Daoy (cell line): ENCODE measurements around the gene NQO2. TPM values are rescaled to one million over a fixed set of nuclear protein-coding genes. Genes with fewer than 3 reads are reported as not detected.

Source experiments
- DNase-seq: peaks from one replicate; pipeline ENCODE4 v3.0.0-alpha.2; 2015; ENCODE audit warnings: low read depth
- total RNA-seq: library from RNA; depleted of rRNA; stranded (reverse); fragments of >200 nt; shearing (Covaris generic); gene quantifications from 2 replicates; pipeline ENCODE4 v1.2.3, GENCODE V29; 2014; rRNA removed

Gene NQO2, protein sequence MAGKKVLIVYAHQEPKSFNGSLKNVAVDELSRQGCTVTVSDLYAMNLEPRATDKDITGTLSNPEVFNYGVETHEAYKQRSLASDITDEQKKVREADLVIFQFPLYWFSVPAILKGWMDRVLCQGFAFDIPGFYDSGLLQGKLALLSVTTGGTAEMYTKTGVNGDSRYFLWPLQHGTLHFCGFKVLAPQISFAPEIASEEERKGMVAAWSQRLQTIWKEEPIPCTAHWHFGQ
- total RNA-seq, result 8.5 and 17.5 TPM in 2 replicates

DNA sequence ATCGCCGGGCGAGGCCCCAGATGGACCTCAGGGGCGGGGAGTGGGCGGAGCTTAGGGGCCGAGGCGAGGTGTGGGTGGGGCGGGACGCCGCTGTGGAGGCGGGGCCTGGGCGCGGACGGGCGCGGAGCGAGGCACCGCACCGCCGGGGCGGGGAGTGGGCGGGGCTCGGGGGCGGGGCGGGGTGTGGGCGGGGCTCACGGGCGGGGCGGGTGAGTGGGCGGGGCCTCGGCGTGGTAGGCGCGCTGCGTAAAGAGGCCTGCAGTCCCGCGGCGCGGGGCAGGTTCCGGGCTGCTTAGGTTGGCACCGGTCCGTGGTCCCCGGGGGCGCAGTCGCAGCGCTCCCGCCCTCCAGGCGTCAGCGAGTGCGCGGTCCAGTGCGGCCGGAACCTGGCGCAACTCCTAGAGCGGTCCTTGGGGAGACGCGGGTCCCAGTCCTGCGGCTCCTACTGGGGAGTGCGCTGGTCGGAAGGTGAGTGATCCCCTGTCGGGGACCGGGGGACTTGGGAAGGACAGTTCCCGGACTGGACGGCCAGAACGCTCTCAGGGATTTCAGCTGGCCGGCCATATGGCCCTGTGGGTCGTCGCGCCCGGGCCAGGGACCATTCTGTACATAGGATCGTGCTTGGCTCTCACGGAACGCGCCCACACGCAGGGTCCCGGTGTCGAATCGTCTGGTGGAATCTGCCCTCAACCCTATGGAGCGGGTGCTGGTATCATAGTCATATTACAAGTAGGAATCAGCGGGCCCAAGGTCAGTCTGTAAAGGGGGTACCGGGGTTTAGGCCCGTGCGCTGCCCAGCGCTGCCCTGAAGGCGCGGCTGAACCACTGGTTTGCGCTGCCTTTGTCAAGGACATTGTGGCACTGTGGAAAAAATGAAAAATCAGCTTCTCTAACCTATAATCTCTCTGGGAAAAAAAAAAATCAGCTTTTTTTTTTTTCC lies at the start of gene NQO2:
NQO2 (plus strand) TSS at position 277 of the 940 bp plus-strand sequence. CDS start 6,659 bp downstream, outside the sequence.
- peak; percentile 95 for DNase-seq

- DNase-seq, result no peak
These were observed 49.0 kb upstream of the NQO2 start for GRCh38 chr6:2950713-2951112.

DNA sequence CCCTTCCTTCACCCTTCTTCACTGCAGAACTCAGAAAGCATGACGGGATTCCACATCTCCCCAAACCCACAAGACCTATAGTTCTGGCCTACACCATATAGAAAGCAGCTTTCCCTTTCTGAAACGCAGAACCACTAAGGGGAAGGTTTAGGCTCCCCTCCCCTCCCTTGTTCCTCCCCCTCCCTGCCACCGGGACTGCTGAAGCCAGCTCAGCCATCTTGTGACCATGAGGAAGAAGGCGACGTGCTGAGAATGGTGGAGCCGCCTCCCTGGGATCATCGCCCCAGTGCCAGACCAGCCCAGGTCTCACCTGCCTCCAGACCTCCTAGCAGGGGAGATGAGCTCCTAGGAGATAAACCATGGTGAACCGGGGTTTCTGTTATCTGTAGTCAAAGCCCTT lies 48.0 kb upstream of the NQO2 start:
- DNase-seq, result no peak

DNA sequence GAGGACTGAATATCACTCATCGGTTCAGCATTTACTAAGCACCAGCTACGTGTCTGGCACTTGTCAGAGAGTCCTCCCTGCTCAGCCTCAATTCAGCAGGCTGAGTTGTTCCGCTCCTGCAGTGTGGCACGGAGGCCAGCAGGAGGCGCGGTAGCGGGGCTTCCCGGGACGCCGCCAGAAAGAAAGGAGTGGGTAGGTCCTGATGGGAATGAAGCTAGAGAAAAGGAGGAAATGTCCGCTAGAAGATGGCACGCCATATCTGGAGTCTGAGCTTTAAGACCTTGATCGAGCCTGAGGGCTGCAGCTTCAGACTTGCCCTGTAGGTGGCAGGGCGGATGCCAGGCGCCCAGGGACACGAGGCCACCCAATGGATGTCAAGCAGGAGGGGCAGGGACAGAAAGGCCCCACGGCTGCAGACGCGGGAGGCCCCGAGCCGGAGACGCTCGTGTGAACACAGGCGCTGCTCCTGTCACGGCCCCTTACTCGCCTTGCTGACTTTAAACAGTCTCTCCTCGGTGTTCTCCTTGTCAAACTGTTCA lies 47.1 kb upstream of the NQO2 start:
- peak; percentile 72 for DNase-seq

GRCh38 chr6:2953098-2953497 lies 46.6 kb upstream of the NQO2 start:
- DNase-seq, result no peak

DNA sequence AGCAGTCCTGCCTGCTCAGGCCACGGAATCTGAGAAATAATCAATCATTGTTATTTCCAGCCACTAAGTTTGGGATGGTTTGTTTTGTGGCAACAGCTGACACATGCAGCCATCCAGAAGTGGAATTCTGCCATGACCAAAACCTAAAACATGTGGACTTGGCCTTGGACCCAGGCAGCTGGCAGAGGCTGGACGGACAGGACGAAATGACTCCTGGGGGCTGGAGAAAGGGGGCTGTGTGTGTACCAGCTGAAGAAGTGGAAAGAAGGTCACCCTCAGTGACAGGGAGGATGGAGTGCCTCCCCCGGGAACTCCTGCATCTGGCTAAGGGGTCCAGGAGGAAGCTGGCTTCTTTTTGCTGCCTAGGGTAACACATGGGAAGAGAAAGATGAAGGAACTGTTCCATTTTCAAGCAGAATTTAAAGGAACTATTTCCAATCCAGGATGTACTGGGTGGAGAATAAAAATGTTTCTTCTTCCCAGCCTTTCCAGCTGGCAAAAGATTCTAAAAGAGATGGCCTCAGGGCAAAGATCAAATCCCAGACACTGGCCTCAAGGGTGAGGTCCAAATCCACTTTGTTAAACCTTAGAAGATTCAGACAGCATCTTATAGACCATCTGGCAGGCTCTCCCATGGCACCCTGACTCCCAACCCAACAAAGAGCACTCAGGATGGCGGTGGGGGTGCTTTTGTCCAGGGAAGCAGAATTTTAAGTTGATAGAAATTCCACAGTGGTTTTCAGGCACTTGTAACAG lies 42.6 kb upstream of the NQO2 start:
- no peak for DNase-seq

- no peak for DNase-seq
These were observed 41.9 kb upstream of the NQO2 start for GRCh38 chr6:2957696-2958330.

GRCh38 chr6:2958331-2958711 lies 41.4 kb upstream of the NQO2 start:
- DNase-seq, result no peak

- DNase-seq, result no peak
These were observed 40.9 kb upstream of the NQO2 start for GRCh38 chr6:2958776-2959175.

DNA sequence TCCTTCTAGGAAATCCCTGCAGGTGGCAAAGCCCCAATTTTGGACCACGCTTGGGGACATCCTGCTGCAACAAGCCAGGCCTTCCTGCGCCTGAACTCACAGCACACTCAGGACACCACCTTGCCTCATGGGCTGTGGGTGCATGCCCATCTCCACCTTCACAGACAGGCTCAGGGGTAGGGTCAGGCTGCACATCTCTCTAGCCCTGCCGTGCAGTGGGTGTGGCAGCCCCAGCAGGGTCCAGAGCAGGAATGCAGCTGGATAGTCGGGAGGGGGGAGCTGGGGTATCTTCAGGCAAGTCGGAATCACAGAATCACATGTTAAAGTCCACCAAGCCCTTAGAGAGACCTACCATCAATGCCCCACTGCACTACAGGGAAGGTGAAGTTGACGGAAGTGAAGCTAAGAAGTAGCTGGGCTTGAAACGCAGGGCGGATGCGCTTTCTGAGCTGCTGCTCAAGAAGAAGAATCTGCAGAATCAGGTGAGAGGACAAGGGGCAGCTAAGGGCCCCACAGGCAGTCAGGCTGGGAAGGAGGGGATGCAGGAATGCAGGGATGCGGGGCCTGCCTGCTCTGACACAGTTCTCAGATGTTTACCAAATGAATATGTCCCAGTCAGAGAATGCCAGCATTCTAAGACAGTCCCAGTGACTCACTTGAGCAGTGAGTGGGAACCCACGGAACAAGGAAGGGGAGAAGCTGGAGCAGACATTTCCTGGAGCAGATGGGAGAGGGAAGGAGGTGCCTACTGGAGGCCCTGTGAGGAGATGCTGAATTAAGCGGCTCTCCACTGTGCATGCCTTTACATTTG lies 39.6 kb upstream of the NQO2 start:
- peak; percentile 48 for DNase-seq

- no peak for DNase-seq
These were observed 38.8 kb upstream of the NQO2 start for GRCh38 chr6:2960935-2961334.

DNA sequence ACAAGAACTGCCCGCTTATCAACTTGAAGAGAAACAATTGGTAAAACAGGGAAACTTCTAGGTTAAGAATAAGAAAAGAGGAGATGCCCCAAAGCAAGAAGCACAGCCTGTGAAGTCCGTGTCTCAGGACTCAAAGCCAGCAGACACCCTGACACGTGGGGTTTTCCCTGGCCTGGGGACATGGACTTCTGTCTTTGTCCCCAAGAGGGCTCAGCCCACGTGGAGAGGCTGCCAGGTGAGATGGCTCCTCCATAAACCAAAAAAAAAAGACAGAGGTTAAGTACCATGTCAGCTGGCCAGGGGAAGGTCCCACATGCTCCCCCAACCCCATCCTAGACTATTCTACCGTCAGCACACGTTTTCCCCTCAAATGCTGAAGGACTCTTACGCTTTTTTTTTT lies 38.2 kb upstream of the NQO2 start:
- DNase-seq, result no peak

- no peak for DNase-seq
These were observed 37.7 kb upstream of the NQO2 start for GRCh38 chr6:2962004-2962403.

DNA sequence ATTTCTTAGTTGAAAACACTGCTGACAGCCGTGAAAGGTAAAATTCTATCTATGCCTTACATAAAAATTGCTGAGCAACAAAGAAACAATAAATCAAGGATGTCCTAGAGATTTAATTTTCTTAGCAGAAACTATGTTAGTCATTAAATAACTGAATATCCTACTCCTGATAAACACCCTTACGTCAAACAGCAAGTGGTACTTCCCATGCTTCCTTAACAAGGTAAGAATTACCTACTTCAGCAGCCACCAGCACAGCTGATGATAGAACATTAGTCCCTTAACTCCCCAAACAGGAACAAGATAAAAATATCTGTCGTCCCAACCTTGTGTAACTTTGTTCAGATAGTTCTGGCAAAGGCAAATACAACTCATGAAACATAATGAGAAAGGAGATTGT lies 37.1 kb upstream of the NQO2 start:
- DNase-seq, result no peak

DNA sequence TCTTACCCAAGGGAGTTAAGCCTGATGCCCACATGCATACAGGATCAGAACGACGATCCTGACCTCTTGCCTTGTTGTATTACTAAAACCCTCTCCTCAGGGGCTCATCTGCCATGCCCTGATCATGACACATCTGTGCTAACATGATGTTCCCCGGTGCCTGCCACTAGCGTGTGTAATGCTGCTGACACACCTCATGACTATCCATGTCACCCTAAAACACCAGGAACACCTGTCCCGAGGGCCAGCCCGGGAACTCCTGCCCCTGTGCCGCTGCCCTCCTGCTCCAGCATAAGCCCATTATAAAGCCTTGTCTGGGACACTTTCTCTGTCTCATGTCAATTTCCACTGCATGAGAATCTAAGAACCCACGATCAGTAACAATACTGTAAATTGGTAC lies 35.9 kb upstream of the NQO2 start:
- DNase-seq, result no peak

DNA sequence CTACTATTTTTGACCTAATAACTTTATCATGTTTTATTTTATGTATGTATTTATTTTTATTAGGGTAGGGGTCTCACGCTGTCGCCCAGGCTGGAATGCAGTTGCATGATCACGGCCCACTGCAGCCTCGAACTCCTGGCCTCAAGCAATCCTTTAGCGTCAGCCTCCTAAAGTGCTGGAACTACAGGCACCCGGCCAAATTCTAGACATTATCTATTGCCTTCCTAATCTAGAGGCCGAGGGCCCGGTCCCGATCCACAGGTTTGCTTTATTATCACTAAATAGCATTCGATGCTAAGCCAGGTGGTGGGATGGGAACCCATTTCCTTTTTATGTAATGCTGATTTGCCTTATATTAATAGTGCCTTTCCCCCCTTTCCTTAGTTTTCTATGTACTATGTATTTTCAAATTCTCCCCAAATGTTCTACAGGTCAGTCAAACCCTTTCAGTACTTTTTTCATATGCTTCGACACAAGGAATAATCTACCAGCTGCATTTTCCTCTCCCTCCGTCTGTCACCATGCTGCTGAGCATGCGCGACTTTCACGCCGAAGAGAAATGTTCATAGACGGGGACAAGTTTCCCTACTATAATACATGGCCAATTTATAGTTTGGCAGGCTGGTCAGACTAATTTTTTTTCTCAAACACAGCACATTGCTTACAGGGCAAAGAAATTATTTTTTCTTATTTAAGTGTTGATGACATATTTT lies 34.7 kb upstream of the NQO2 start:
- no peak for DNase-seq

DNA sequence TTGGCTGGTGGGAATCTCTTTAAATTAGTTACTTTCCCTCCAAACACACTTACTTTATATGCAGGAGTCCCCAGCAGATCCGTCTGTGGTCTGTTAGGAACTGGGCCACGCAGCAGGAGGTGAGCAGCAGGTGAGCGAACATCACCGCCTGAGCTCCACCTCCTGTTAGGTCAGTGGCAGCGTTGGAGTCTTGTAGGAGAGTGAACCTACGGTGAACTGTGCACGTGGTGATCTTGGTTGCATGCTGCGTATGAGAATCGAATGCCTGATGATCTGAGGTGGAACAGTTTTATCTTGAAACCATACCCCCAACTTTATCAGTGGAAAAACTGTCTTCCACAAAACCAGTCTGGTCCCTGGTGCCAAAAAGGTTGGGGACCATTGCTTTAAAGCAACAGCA lies 33.3 kb upstream of the NQO2 start:
- DNase-seq, result no peak

DNA sequence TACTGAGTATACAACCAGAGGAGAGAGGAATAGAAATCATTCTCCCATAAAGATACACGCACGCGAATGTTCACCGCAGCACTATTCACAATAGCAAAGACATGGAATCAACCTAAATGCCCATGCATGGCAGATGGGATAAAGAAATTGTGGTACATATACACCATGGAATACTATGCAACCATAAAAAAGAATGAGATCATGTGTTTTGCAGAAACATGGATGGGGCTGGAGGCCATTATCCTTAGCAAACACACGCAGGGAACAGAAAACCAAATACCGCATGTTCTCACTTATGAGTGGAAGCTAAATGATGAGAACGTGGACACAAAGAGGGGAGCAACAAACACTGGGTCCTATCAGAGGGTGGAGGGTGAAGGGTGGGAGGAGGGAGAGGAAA lies 31.8 kb upstream of the NQO2 start:
- DNase-seq, result no peak

DNA sequence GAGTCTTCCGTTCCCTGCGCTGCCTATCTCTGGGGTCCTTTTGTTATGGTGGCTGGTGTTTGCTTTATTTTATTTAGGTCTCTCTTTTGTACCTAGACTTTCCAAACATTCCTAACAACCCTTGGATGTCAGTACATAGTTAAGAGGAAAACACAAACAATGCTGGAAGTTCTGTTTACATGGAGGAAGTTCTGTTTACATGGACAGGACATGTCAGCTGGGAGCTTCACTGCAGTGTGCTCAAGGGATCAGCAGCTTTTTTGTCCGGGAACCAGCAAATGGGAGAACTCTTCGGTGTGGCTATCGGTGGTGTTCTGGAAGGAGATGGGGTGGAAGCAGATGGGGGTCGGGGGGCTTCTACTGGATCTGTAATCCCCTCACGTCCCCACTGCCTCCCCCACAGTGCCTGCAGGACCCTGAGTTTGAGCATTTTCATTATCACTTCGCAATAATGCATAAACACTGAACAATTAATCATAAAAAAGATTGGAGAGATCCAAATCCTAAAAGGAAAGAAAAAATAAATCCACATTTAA lies 31.0 kb upstream of the NQO2 start:
- DNase-seq, result no peak

GRCh38 chr6:2969549-2969948 lies 30.1 kb upstream of the NQO2 start:
- DNase-seq, result no peak
